SK-N-SH (cell line): ENCODE data around the gene MINDY2.
"Not testable (repeated sequence)": the region's sequence is repeated elsewhere in the genome, so short reads cannot be mapped to it uniquely, and the experiment has no call there.

ENCODE experiments used
- EP300 ChIP-seq, 2 experiments: IDR thresholded peaks; 2 replicates each; pipeline versions ENCODE4 v1.4.0 to v1.6.1; 2012; ENCODE audit warnings: borderline replicate concordance in 1 of 2, low read depth in 1 of 2, low read length in 1 of 2
- EZH2phosphoT487 ChIP-seq: fragments of 200-600 bp; sonication (generic); IDR thresholded peaks from 2 replicates; pipeline ENCODE4 v1.6.1; 2017; ENCODE audit warnings: low read depth, mixed run types, mild to moderate bottlenecking, antibody characterized with exemption, moderate library complexity, borderline replicate concordance
- FOXJ3 ChIP-seq: sonication (generic); formaldehyde crosslinking; IDR thresholded peaks from 2 replicates; pipeline ENCODE4 v1.5.1; 2020; ENCODE audit warnings: mild to moderate bottlenecking, missing genetic modification reagents
- MXI1 ChIP-seq: IDR thresholded peaks from 2 replicates; pipeline ENCODE4 v1.6.1; 2012; ENCODE audit warnings: mild to moderate bottlenecking, low read depth, low read length, improper control_type of control experiment
- POLR2AphosphoS5 ChIP-seq: IDR thresholded peaks from 2 replicates; pipeline ENCODE4 v1.6.1; 2012; ENCODE audit warnings: low read depth, low read length
- RCOR1 ChIP-seq: fragments of 150-350 bp; IDR thresholded peaks from 2 replicates; pipeline ENCODE4 v1.6.1; 2017; ENCODE audit warnings: antibody characterized with exemption, low read length
- SMC3 ChIP-seq: IDR thresholded peaks from 2 replicates; pipeline ENCODE4 v1.6.1; 2012; ENCODE audit warnings: low read depth, low read length, improper control_type of control experiment
- TAF1 ChIP-seq: IDR thresholded peaks from 2 replicates; pipeline ENCODE4 v1.6.1; 2012; ENCODE audit warnings: low read depth, mild to moderate bottlenecking, low read length, moderate library complexity, borderline replicate concordance
- TCF12 ChIP-seq: IDR thresholded peaks from 2 replicates; pipeline ENCODE4 v1.4.0; 2012
- TF ChIP-seq, protein P1 (sequence below): fragments of 200-600 bp; sonication (generic); IDR thresholded peaks from 2 replicates; pipeline ENCODE4 v1.6.1; 2017; ENCODE audit warnings: antibody characterized with exemption, mild to moderate bottlenecking, moderate library complexity
- TF ChIP-seq, protein P2 (sequence below): IDR thresholded peaks from 2 replicates; pipeline ENCODE4 v1.4.0; 2012; ENCODE audit warnings: low read depth
- TF ChIP-seq, protein P3 (sequence below): IDR thresholded peaks from 2 replicates; pipeline ENCODE4 v1.6.1; 2012; ENCODE audit warnings: mild to moderate bottlenecking, low read depth, low read length, moderate library complexity
- TF ChIP-seq, protein P4 (sequence below): fragments of 150-350 bp; IDR thresholded peaks from 2 replicates; pipeline ENCODE4 v1.6.1; 2017; ENCODE audit warnings: antibody characterized with exemption, low read length, low read depth, borderline replicate concordance

DNA sequence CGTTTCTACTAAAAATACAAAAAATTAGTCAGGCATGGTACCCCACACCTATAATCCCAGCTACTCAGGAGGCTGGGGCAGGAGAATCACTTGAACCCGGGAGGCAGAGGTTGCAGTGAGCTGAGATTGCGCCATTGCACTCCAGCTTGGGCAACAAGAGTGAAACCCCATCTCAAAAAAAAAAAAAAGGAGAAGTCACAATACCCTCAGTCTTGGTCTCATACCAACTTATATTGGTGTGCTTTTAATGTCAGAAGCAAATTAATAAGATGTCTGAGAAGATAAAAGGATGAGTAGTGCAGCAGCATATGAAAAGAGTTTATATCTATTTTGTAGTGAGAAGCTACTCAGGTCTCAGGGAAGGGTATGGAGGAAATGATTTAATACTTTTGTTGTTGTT, 112.8 kb downstream of the MINDY2 start:
- TF ChIP-seq, protein P1, sequence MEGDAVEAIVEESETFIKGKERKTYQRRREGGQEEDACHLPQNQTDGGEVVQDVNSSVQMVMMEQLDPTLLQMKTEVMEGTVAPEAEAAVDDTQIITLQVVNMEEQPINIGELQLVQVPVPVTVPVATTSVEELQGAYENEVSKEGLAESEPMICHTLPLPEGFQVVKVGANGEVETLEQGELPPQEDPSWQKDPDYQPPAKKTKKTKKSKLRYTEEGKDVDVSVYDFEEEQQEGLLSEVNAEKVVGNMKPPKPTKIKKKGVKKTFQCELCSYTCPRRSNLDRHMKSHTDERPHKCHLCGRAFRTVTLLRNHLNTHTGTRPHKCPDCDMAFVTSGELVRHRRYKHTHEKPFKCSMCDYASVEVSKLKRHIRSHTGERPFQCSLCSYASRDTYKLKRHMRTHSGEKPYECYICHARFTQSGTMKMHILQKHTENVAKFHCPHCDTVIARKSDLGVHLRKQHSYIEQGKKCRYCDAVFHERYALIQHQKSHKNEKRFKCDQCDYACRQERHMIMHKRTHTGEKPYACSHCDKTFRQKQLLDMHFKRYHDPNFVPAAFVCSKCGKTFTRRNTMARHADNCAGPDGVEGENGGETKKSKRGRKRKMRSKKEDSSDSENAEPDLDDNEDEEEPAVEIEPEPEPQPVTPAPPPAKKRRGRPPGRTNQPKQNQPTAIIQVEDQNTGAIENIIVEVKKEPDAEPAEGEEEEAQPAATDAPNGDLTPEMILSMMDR = not testable (repeated sequence)
- TF ChIP-seq TAF1; RCOR1; FOXJ3 (CRISPR knock-in tag); SMC3; MXI1; EZH2phosphoT487; POLR2AphosphoS5; EP300 (IDR thresholded peaks at IDR 0.05; ENCODE audit: borderline replicate concordance in 1 of 2, low read depth in 1 of 2, low read length in 1 of 2); TCF12: not testable (repeated sequence)
- TF ChIP-seq, protein P2, sequence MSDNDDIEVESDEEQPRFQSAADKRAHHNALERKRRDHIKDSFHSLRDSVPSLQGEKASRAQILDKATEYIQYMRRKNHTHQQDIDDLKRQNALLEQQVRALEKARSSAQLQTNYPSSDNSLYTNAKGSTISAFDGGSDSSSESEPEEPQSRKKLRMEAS = not testable (repeated sequence)
- TF ChIP-seq, protein P3, sequence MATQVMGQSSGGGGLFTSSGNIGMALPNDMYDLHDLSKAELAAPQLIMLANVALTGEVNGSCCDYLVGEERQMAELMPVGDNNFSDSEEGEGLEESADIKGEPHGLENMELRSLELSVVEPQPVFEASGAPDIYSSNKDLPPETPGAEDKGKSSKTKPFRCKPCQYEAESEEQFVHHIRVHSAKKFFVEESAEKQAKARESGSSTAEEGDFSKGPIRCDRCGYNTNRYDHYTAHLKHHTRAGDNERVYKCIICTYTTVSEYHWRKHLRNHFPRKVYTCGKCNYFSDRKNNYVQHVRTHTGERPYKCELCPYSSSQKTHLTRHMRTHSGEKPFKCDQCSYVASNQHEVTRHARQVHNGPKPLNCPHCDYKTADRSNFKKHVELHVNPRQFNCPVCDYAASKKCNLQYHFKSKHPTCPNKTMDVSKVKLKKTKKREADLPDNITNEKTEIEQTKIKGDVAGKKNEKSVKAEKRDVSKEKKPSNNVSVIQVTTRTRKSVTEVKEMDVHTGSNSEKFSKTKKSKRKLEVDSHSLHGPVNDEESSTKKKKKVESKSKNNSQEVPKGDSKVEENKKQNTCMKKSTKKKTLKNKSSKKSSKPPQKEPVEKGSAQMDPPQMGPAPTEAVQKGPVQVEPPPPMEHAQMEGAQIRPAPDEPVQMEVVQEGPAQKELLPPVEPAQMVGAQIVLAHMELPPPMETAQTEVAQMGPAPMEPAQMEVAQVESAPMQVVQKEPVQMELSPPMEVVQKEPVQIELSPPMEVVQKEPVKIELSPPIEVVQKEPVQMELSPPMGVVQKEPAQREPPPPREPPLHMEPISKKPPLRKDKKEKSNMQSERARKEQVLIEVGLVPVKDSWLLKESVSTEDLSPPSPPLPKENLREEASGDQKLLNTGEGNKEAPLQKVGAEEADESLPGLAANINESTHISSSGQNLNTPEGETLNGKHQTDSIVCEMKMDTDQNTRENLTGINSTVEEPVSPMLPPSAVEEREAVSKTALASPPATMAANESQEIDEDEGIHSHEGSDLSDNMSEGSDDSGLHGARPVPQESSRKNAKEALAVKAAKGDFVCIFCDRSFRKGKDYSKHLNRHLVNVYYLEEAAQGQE = not testable (repeated sequence)
- TF ChIP-seq, protein P4, sequence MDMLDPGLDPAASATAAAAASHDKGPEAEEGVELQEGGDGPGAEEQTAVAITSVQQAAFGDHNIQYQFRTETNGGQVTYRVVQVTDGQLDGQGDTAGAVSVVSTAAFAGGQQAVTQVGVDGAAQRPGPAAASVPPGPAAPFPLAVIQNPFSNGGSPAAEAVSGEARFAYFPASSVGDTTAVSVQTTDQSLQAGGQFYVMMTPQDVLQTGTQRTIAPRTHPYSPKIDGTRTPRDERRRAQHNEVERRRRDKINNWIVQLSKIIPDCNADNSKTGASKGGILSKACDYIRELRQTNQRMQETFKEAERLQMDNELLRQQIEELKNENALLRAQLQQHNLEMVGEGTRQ = not testable (repeated sequence)
